ENCODE measurements around the gene CLUH. TPM values are rescaled to one million over a fixed set of nuclear protein-coding genes. Genes with fewer than 3 reads are reported as not detected.

Gene CLUH
- 194 TPM for total RNA-seq

GRCh38 chr17:2711608-2712299, at the start of gene CLUH:
CLUH (minus strand) TSS chr17:2711764; CDS start chr17:2711661, 103 bp downstream.
- ATAC-seq (peak; percentile 66), DNase-seq (ENCODE audit: low spot score) (peak; percentile 97)

GRCh38 chr17:2758870-2759269, 47.3 kb upstream of the CLUH start:
- ATAC-seq (no peak), DNase-seq (ENCODE audit: low spot score) (no peak)

GRCh38 chr17:2755891-2756724, 44.5 kb upstream of the CLUH start:
- ATAC-seq (no peak), DNase-seq (ENCODE audit: low spot score) (no peak)

GRCh38 chr17:2751491-2751890, 39.9 kb upstream of the CLUH start:
- ATAC-seq (no peak), DNase-seq (ENCODE audit: low spot score) (no peak)

GRCh38 chr17:2750721-2751120, 39.2 kb upstream of the CLUH start:
- DNase-seq (ENCODE audit: low spot score), result no peak
- no peak for ATAC-seq

GRCh38 chr17:2749784-2750181, 38.2 kb upstream of the CLUH start:
- DNase-seq (ENCODE audit: low spot score) (peak; percentile 68), ATAC-seq (peak; percentile 99)

GRCh38 chr17:2749058-2749783, 37.7 kb upstream of the CLUH start, which contains the start of gene CCDC92B:
CCDC92B (minus strand) TSS chr17:2749652; CDS start chr17:2735145, 14,507 bp downstream.
- ATAC-seq (no peak), DNase-seq (ENCODE audit: low spot score) (no peak)

- ATAC-seq (no peak), DNase-seq (ENCODE audit: low spot score) (no peak)
Measured at GRCh38 chr17:2745317-2746037, 33.9 kb upstream of the CLUH start.

GRCh38 chr17:2737693-2738092, 26.1 kb upstream of the CLUH start:
- no peak for DNase-seq (ENCODE audit: low spot score)
- no peak for ATAC-seq

GRCh38 chr17:2736956-2737355, 25.4 kb upstream of the CLUH start:
- DNase-seq (ENCODE audit: low spot score) (no peak), ATAC-seq (no peak)

GRCh38 chr17:2735896-2736295, 24.3 kb upstream of the CLUH start:
- DNase-seq (ENCODE audit: low spot score), result no peak
- no peak for ATAC-seq

- no peak for ATAC-seq
Measured at GRCh38 chr17:2734939-2735338, 23.4 kb upstream of the CLUH start.

GRCh38 chr17:2731807-2732206, 20.2 kb upstream of the CLUH start:
- DNase-seq (ENCODE audit: low spot score) (no peak), ATAC-seq (no peak)

More at GRCh38 chr17:2734939-2735338, 23.4 kb upstream of the CLUH start:
- no peak for DNase-seq (ENCODE audit: low spot score)

- DNase-seq (ENCODE audit: low spot score) (no peak), ATAC-seq (no peak)
Measured at GRCh38 chr17:2730764-2731353, 19.3 kb upstream of the CLUH start.

GRCh38 chr17:2724784-2725164, 13.2 kb upstream of the CLUH start:
- no peak for DNase-seq (ENCODE audit: low spot score)
- ATAC-seq, result peak; percentile 87

- ATAC-seq, result peak; percentile 7
- DNase-seq (ENCODE audit: low spot score), result no peak
Measured at GRCh38 chr17:2723997-2724783, 12.6 kb upstream of the CLUH start.

GRCh38 chr17:2723505-2723996, 12.0 kb upstream of the CLUH start:
- ATAC-seq (no peak), DNase-seq (ENCODE audit: low spot score) (no peak)

GRCh38 chr17:2722611-2723010, 11.0 kb upstream of the CLUH start:
- DNase-seq (ENCODE audit: low spot score) (no peak), ATAC-seq (no peak)

GRCh38 chr17:2721603-2722002, 10.0 kb upstream of the CLUH start:
- ATAC-seq, result no peak
- no peak for DNase-seq (ENCODE audit: low spot score)

All from left lobe of liver (tissue), 2 donors.